Renal cortex interstitium (tissue), 15 donors: Measurements from ENCODE around the gene POLK. TPM values are rescaled to one million over a fixed set of nuclear protein-coding genes. Genes with fewer than 3 reads are reported as not detected.
"Not testable (repeated sequence)": the region's sequence is repeated elsewhere in the genome, so short reads cannot be mapped to it uniquely, and the experiment has no call there.

ENCODE experiments used
- DNase-seq, 11 donors: peaks; one replicate each; pipeline ENCODE4 v3.0.0-alpha.2; 2013; ENCODE audit warnings: low read depth in 9 of 11, low spot score in 4 of 11; ENCODE audit errors: extremely low read depth in 1 of 11
- long read RNA-seq, 16 experiments: transcript quantifications; one replicate each; lab custom pipeline, GENCODE V29; 2026
- polyA plus RNA-seq, 3 donors: library from polyadenylated mRNA; unstranded; fragments of 120-200 nt; gene quantifications; one replicate each; pipeline ENCODE4 v1.2.1, GENCODE V29; 2013; ENCODE audit not compliant: insufficient read length in 3 of 3

The POLK gene
- polyA plus RNA-seq: 10 to 100 TPM; 24.6 to 35.1 (median 32.3) TPM
- long read RNA-seq, donor 1: 0 reads
- long read RNA-seq, donor 2: 0 reads
- long read RNA-seq, donor 3, full-length matches to known transcripts: 5 of 5 reads
- long read RNA-seq, donor 3, partial matches to known transcripts: 0 of 5 reads
- long read RNA-seq, donor 3, other reads (novel, unspliced or antisense): 0 of 5 reads
- long read RNA-seq, donor 4, partial matches to known transcripts: 0 of 1 reads
- long read RNA-seq, donor 4, other reads (novel, unspliced or antisense): 0 of 1 reads
- long read RNA-seq, donor 5: 0 reads
- long read RNA-seq, donor 6, partial matches to known transcripts: 10 of 11 reads
- long read RNA-seq, donor 6, other reads (novel, unspliced or antisense): 0 of 11 reads
- long read RNA-seq, donor 7: 0 reads
- long read RNA-seq, donor 8: 0 reads
- long read RNA-seq, donor 9, partial matches to known transcripts: 0 of 1 reads
- long read RNA-seq, donor 9, other reads (novel, unspliced or antisense): 0 of 1 reads
- long read RNA-seq, donor 10, full-length matches to known transcripts: 2 of 2 reads
- long read RNA-seq, donor 10, partial matches to known transcripts: 0 of 2 reads
- long read RNA-seq, donor 10, other reads (novel, unspliced or antisense): 0 of 2 reads
- long read RNA-seq, donor 11: 0 reads
- long read RNA-seq, donor 12: 0 reads
- long read RNA-seq, donor 13: 0 reads
- long read RNA-seq, donor 14: 0 reads
- long read RNA-seq, donor 15, partial matches to known transcripts: 0 of 1 reads
- long read RNA-seq, donor 15, other reads (novel, unspliced or antisense): 0 of 1 reads
- long read RNA-seq, donor 16, full-length matches to known transcripts: 2 of 2 reads
- long read RNA-seq, donor 16, partial matches to known transcripts: 0 of 2 reads
- long read RNA-seq, donor 16, other reads (novel, unspliced or antisense): 0 of 2 reads

GRCh38 chr5:75511435-75512382 lies at the start of gene POLK, which contains the start of gene CERT1:
POLK (plus strand) TSS chr5:75511891.
CERT1 (minus strand) TSS chr5:75511629; CDS start chr5:75511207, 422 bp downstream.
- DNase-seq: peak; percentile 93 to 99 (median 98)

- DNase-seq: no peak
Measured at GRCh38 chr5:75463726-75464125, 48.0 kb upstream of the POLK start.

DNA sequence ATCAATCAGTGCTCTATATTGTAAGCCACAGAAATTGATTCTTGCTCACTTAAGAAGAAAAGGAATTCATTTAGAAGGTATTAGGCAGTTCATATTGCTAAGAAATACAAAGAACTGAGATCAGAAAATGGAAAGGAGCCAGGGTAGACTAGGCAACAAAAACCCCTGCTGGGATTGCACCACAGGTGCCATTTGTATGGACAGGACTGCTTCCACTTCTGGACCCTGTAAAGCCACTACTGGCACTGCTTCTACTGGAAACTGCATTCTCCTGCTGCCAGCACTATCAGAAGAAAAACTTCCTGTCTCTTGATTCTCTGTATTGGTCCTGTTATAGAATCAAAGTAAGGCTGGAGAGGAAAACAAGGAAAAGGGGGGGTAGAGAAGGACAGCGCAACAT lies 46.2 kb upstream of the POLK start:
- DNase-seq: no peak

- DNase-seq: no peak
Measured at GRCh38 chr5:75466006-75466716, 45.5 kb upstream of the POLK start.

DNA sequence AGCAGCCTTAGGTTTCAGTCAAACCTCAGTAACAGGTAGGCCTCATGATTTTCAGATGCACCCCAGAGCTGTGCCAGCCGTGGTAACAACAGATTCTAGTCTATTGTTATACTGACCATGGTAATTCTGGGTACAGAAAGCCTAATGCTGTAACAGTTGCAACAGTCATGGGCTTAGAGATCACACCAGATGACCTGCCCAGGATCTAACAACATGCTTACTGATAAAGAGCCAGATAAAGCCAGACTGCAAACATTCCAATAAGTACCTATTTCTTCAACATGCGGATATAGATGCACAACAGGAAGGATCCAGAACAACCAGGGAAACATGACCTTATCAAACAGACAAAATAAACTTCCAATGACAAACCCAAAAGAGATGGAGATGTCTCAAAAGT lies 43.1 kb upstream of the POLK start:
- no peak for DNase-seq

GRCh38 chr5:75469017-75469416 lies 42.7 kb upstream of the POLK start:
- DNase-seq: no peak

DNA sequence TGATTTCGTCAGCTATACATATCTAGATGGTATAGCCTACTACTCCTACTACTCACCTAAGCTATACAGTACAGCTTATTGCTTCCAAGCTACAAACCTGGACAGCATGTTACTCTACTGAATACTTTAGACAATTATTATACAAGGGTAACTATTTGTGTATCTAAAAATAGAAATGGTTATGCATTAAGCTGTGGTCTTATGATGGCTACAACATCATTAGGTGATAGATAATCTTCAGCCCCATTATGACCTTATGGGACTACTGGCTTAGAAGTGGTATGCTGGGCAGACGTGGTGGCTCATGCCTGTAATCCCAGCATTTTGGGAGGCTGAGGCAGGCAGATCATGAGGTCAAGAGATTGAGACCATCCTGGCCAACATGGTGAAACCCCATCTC lies 40.5 kb upstream of the POLK start:
- DNase-seq: no peak

DNA sequence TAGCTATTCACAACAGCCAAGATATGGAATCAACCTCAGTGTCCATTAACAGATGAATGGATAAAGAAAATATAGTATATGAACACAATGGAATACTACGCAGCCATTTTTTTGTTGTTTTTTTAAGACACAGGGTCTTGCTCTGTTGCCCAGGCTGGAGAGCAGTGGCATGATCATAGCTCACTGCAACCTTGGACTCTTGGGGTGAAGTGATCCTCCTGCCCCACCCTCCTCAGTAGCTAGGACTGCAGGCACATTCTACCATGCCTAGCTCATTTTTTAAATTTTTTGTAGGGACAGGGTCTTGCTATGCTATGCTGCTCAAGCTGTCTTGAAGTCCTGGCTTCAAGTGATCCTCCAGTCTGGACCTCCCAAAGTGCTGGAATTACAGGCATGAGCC lies 38.7 kb upstream of the POLK start:
- DNase-seq: no peak

- DNase-seq: no peak
Measured at GRCh38 chr5:75473463-75473862, 38.2 kb upstream of the POLK start.

DNA sequence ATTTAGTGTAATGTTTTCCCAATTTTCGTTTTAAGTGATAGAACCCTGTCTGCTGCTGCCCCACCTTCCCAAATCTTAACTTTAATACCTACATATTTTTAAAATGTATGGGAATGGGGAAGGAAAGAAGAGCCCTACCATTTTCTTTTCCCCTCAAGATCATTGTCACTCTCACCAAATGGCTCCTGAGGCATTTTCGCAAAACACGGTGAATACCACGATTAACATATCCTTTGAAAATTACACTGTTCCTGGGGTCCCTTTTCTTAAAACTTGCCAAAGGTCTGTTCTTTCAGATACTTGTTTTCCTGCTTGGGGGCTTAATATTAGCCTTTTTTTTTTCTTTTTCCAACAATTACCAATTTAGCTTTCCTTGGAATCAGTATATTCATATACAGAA lies 36.3 kb upstream of the POLK start:
- no peak for DNase-seq

DNA sequence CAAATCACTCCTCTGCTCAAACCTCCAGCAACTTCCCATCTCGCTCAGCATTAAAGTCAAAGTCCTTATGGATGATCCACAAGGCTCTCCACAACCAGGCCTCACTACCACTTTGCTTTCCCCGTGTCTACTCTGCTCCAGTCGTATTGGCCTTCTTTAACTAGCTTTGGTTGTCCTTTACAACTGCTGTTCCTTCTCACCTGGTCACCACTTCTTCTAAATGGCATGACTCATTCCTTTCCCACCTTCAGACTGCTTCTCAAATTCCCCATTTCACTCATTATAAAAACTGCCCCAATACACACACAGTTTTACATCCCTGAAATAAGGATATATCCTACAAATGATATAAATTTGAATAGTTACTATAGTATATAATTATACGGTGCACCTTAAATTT lies 30.7 kb upstream of the POLK start:
- DNase-seq: no peak

GRCh38 chr5:75482482-75482881 lies 29.2 kb upstream of the POLK start:
- no peak for DNase-seq

DNA sequence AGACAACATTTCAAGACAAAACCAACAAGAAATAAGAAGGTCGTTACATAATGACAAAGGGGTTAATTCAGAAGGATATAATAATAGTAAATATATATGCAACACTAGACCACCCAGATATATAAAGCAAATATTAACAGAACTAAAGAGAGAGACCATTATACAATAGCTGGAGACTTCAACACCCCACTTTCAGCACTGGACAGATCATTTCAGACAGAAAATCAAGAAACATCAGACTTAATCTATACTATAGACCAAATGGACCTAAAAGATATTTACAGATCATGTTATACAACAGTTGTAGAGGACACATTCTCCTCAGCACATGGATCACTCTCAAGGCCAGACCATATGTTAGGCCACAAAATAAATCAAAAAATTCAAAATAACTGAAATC lies 27.1 kb upstream of the POLK start:
- no peak for DNase-seq

DNA sequence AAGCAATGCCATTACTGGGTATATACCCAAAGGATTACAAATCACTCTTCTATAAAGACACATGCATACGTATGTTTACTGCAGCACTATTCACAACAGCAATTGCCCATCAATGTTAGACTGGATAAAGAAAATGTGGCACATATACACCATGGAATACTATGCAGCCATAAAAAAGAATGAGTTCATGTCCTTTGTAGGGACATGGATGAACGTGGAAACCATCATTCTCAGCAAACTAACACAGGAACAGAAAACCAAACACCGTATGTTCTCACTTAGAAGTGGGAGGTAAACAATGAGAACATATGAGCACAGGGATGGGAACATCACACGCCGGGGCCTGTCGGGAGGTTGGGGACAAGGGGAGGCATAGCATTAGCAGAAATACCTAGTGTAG lies 21.8 kb upstream of the POLK start:
- DNase-seq: not testable (repeated sequence)

DNA sequence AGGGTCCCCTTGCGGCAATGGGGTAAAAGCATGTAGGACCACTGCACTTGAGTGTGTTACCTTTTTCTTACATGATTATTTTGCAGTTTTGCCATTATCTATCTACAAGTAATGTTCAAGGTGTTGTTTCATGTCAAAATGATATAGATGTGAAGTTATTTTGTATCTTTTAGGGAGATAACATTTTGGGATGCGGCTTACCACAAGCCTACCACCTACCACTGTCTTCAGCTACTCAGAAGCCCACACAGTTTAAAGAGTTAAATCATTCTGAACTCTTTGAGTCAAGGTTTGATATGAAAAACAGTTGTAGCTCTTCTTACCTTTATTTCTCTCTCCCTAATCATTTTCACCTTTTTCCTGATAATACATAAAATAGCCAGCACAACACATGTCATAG lies 20.1 kb upstream of the POLK start:
- DNase-seq: no peak

GRCh38 chr5:75496026-75496425 lies 15.7 kb upstream of the POLK start:
- DNase-seq: no peak

DNA sequence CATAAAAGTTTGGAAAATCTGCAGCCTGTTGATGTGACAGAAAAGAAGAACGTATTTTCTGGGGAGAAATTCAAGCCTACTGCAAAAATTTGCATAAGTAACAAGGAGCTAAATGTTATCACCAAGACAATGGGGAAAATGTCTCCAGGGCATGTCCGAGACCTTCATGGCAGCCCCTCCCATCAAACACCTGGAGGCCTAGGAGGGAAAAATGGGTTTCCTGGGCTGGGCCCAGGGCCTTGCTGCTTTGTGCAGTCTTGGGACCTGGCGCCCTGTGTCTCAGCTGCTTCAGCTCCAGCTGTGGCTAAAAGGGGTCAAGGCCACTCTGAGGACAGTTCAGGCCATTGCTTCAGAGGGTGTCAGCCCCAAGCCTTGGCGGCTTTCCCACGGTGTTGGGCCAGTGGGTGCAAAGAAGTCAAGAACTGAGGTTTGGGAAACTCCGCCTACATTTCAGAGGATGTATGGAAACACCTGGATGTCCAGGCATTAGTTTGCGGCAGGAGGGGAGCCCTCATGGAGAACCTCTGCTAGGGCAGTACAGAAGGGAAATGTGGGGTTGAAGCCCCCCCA lies 13.4 kb upstream of the POLK start:
- no peak for DNase-seq

- not testable (repeated sequence) for DNase-seq
Measured at GRCh38 chr5:75498875-75499274, 12.8 kb upstream of the POLK start.
